A549 (cell line): ENCODE data around the gene MRAP2. TPM values are rescaled to one million over a fixed set of nuclear protein-coding genes. Genes with fewer than 3 reads are reported as not detected.

Source experiments
- ATAC-seq, 2 experiments: fragments of 200-7000 bp in 1 of 2; fragments of >200 bp in 1 of 2; cut with Nextera tagmentation in 1 of 2; cut with Tn5 transposase in 1 of 2; 3 replicates each; pipeline versions ENCODE4 v1.8.0 to v1.9.1; 2018 to 2020; ENCODE audit warnings: mild to moderate bottlenecking in 1 of 2, moderate library complexity in 1 of 2
- CTCF ChIA-PET: fragments of 300-600 bp; sonication (Branson Sonifier 250); formaldehyde crosslinking; extraction: SDS; loops from one replicate; lab custom pipeline; 2021; ENCODE audit warnings: antibody characterized with exemption, inconsistent platforms; lab: Yijun Ruan, JAX
- POLR2A ChIA-PET: fragments of 350-600 bp; formaldehyde crosslinking; extraction: SDS; loops from one replicate; lab custom pipeline; 2021; ENCODE audit warnings: antibody characterized with exemption, inconsistent platforms; lab: Yijun Ruan, JAX
- DNase-seq, 2 experiments: peaks; one replicate each; pipeline versions ENCODE4 v3.0.0 to v3.0.0-alpha.2; 2011 to 2016; ENCODE audit warnings: low read depth in 1 of 2, low spot score in 1 of 2
- FAIRE-seq: peaks from 2 replicates; lab custom pipeline; 2011; peaks lifted over from hg19 to GRCh38; lab: Jason Lieb, UNC
- H3K27ac ChIP-seq, 2 experiments: fragments of >200 bp; sonication (Bioruptor Twin); formaldehyde crosslinking; 3 replicates each; pipeline ENCODE4 v1.5.1; 2016 to 2017
- H3K4me1 ChIP-seq: fragments of >200 bp; sonication (Bioruptor Twin); formaldehyde crosslinking; 3 replicates; pipeline ENCODE4 v1.6.1; 2016
- H3K4me2 ChIP-seq: fragments of >200 bp; sonication (Bioruptor Twin); formaldehyde crosslinking; 3 replicates; pipeline ENCODE4 v1.6.1; 2016
- H3K4me3 ChIP-seq: fragments of >200 bp; sonication (Bioruptor Twin); formaldehyde crosslinking; 3 replicates; pipeline ENCODE4 v1.5.1; 2016
- H3K9me3 ChIP-seq: fragments of >200 bp; sonication (Bioruptor Twin); formaldehyde crosslinking; 3 replicates; pipeline ENCODE4 v1.6.1; 2016
- CBX2 ChIP-seq: fragments of 200-600 bp; sonication (generic); IDR thresholded peaks from 2 replicates; pipeline ENCODE4 v1.6.1; 2016; ENCODE audit warnings: low read depth, mild to moderate bottlenecking, borderline replicate concordance
- CEBPB ChIP-seq, 2 experiments: fragments of >200 bp in 1 of 2; sonication (Bioruptor Twin) in 1 of 2; formaldehyde crosslinking in 1 of 2; IDR thresholded peaks; 2 replicates each; pipeline ENCODE4 v1.6.1; 2012 to 2016
- EHMT2 ChIP-seq: fragments of 200-600 bp; sonication (generic); IDR thresholded peaks from 2 replicates; pipeline ENCODE4 v1.6.1; 2016; ENCODE audit warnings: antibody characterized with exemption, low read depth, mild to moderate bottlenecking, moderate library complexity
- ESRRA ChIP-seq: fragments of 150-350 bp; IDR thresholded peaks from 2 replicates; pipeline ENCODE4 v1.6.1; 2014; ENCODE audit warnings: mild to moderate bottlenecking, low read length, borderline replicate concordance
- FOSL2 ChIP-seq, 2 experiments: fragments of 450-650 bp in 1 of 2; fragments of >200 bp in 1 of 2; sonication (Bioruptor Twin) in 1 of 2; formaldehyde crosslinking; IDR thresholded peaks; 2 replicates each; pipeline versions ENCODE4 v1.5.0 to v1.6.1; 2016 to 2020; ENCODE audit warnings: mild to moderate bottlenecking in 1 of 2, moderate library complexity in 1 of 2
- GATA3 ChIP-seq: IDR thresholded peaks from 2 replicates; pipeline ENCODE4 v1.6.1; 2012; ENCODE audit warnings: borderline replicate concordance
- HEYL ChIP-seq: fragments of 250-450 bp; sonication (Bioruptor Pico); IDR thresholded peaks from 2 replicates; pipeline ENCODE4 v1.8.0; 2021; ENCODE audit warnings: mild to moderate bottlenecking, moderate library complexity
- HOXA7 ChIP-seq: fragments of 250-450 bp; sonication (Bioruptor Pico); IDR thresholded peaks from 2 replicates; pipeline ENCODE4 v1.5.0; 2020; ENCODE audit warnings: mild to moderate bottlenecking, moderate library complexity
- HOXB13 ChIP-seq: fragments of 250-450 bp; sonication (Bioruptor Pico); IDR thresholded peaks from 2 replicates; pipeline ENCODE4 v1.5.0; 2020; ENCODE audit warnings: low read depth, mild to moderate bottlenecking, moderate library complexity
- HOXB5 ChIP-seq: fragments of 250-450 bp; sonication (Bioruptor Pico); IDR thresholded peaks from 2 replicates; pipeline ENCODE4 v1.5.0; 2020; ENCODE audit warnings: mild to moderate bottlenecking, moderate library complexity
- JUN ChIP-seq, 2 experiments: fragments of >200 bp; sonication (Bioruptor Twin); formaldehyde crosslinking; IDR thresholded peaks; 2 replicates in 1 of 2; 3 replicates in 1 of 2; pipeline ENCODE4 v1.6.1; 2016 to 2017
- JUNB ChIP-seq: fragments of >200 bp; sonication (Bioruptor Twin); formaldehyde crosslinking; IDR thresholded peaks from 2 replicates; pipeline ENCODE4 v1.6.1; 2016
- KDM1A ChIP-seq: fragments of 200-600 bp; sonication (generic); IDR thresholded peaks from 2 replicates; pipeline ENCODE4 v1.6.1; 2016; ENCODE audit warnings: low read depth, mild to moderate bottlenecking
- KDM5A ChIP-seq: fragments of 200-600 bp; sonication (generic); IDR thresholded peaks from 2 replicates; pipeline ENCODE4 v1.6.1; 2016; ENCODE audit warnings: antibody characterized with exemption, mild to moderate bottlenecking
- MAFK ChIP-seq: fragments of 450-650 bp; IDR thresholded peaks from 2 replicates; pipeline ENCODE4 v1.6.1; 2014; ENCODE audit not compliant: partially characterized antibody
- NPAS2 ChIP-seq: fragments of 250-450 bp; sonication (Bioruptor Pico); IDR thresholded peaks from 2 replicates; pipeline ENCODE4 v1.8.0; 2022; ENCODE audit warnings: mild to moderate bottlenecking, moderate library complexity, borderline replicate concordance
- PBX3 ChIP-seq: IDR thresholded peaks from 2 replicates; pipeline ENCODE4 v1.6.1; 2012
- PHF8 ChIP-seq: fragments of 200-600 bp; sonication (generic); IDR thresholded peaks from 2 replicates; pipeline ENCODE4 v1.6.1; 2016; ENCODE audit warnings: low read depth, mild to moderate bottlenecking, antibody characterized with exemption, moderate library complexity, borderline replicate concordance
- POLR2A ChIP-seq: IDR thresholded peaks from 2 replicates; pipeline ENCODE4 v1.6.1; 2012; ENCODE audit warnings: mild to moderate bottlenecking, low read length
- REST ChIP-seq: fragments of 200-600 bp; sonication (generic); IDR thresholded peaks from 2 replicates; pipeline ENCODE4 v1.6.1; 2016; ENCODE audit warnings: antibody characterized with exemption, mild to moderate bottlenecking, moderate library complexity
- RNF2 ChIP-seq: fragments of 200-600 bp; sonication (generic); IDR thresholded peaks from 2 replicates; pipeline ENCODE4 v1.6.1; 2016; ENCODE audit warnings: low read depth, mild to moderate bottlenecking, antibody characterized with exemption, moderate library complexity, borderline replicate concordance
- TFCP2L1 ChIP-seq: fragments of 250-450 bp; sonication (Bioruptor Pico); IDR thresholded peaks from 2 replicates; pipeline ENCODE4 v1.5.0; 2021; ENCODE audit warnings: mild to moderate bottlenecking
- TP53 ChIP-seq: fragments of 250-450 bp; sonication (Bioruptor Pico); IDR thresholded peaks from 2 replicates; pipeline ENCODE4 v1.5.0; 2021; ENCODE audit warnings: mild to moderate bottlenecking, moderate library complexity
- USF2 ChIP-seq: fragments of 450-650 bp; IDR thresholded peaks from 2 replicates; pipeline ENCODE4 v1.6.1; 2014; ENCODE audit warnings: antibody characterized with exemption
- ZNF302 ChIP-seq: fragments of 250-450 bp; sonication (Bioruptor Pico); IDR thresholded peaks from 2 replicates; pipeline ENCODE4 v1.9.0; 2021; ENCODE audit warnings: inconsistent platforms, mild to moderate bottlenecking, moderate library complexity
- ZSCAN20 ChIP-seq: fragments of 250-450 bp; sonication (Bioruptor Pico); IDR thresholded peaks from 2 replicates; pipeline ENCODE4 v1.8.0; 2022; ENCODE audit warnings: mild to moderate bottlenecking, moderate library complexity
- WGBS: methylation state at CpG from one replicate; pipeline ENCODE4 v1.1.6; 2017; ENCODE audit errors: missing lambda C conversion rate; 5-methylcytosine and 5-hydroxymethylcytosine counted together
- polyA plus RNA-seq, 4 experiments: library from polyadenylated mRNA; depleted of rRNA in 3 of 4; stranded (reverse); fragments of >200 nt; fragmentation: RNase III in 1 of 4; extraction: RNeasy Plus Mini Kit Qiagen cat#74134 plus additional on column Dnase treatment in 1 of 4; gene quantifications; 2 replicates in 3 of 4; 3 replicates in 1 of 4; pipeline ENCODE4 v1.2.3, GENCODE V29; 2011 to 2017

The MRAP2 gene
- polyA plus RNA-seq, 2 of the 4 experiments (the other 2 are of a cell fraction), result 0.75 to 2.2 TPM

DNA sequence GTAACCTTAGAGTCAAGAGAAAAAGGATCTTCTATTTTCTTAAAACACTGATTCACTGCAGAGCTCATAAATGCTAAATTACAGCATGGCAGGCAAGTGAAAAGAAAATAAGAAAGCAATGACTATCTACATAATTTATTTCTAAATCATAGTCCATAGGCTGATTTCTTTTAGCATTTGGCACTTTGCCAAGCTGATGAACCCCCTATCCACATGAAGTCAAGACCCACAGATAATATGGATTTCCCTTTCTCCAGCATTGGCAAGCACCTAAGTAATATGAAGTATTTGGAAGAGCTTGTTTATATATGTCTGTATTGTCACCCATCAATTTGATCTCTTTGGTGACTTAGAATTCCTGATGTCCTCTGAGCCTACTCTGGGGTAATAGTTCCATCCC is 47.9 kb upstream of the MRAP2 start:
- TF ChIP-seq ZSCAN20 (CRISPR knock-in tag) (no peak), JUN (IDR thresholded peaks at IDR 0.05) (no peak), HEYL (no peak), HOXB5 (CRISPR knock-in tag) (no peak), ESRRA (no peak), PBX3 (no peak), HOXB13 (CRISPR knock-in tag) (no peak), MAFK (no peak), REST (no peak), KDM5A (no peak), HOXA7 (CRISPR knock-in tag) (no peak), TP53 (CRISPR knock-in tag) (no peak)
- peaks cover 2% of the 10 kb centered on the region; the same call in 1 of the 3 replicates for H3K9me3 ChIP-seq
- ChIA-PET POLR2A (no interaction called here), CTCF (no interaction called here)
- H3K4me2 ChIP-seq, result no peak overlapping the region
- H3K4me3 ChIP-seq, result no peak overlapping the region
- DNase-seq (no peak), FAIRE-seq (no peak), ATAC-seq (no peak)
- H3K27ac ChIP-seq, result no peak overlapping the region
- H3K4me1 ChIP-seq, result no peaks in the 10 kb centered on the region

DNA sequence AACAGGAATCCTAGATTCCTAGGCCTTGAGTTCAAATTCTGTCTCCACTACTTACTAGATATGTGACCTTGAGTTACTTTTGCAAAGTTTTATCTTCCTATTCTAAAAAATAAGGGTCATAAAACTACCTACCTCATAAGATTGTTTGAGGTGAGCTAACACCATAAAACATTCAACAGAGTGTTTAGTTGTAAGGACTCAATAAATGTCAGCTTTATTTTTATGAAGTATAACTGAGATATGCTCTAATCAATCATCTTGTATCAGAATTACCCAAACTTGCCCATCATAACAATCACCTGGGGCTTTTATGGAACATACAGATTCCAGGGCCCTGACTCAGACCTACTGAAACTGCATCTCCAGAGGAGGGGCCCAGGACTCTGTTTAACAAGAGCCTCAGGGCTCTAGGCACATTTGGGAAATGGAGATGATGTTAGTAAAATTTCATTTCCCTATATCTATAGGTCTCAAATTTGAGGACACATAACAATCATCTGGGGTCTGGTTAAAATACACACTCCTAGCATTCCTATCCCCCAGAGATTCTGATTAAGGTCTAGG is 35.5 kb upstream of the MRAP2 start:
- TF ChIP-seq CBX2, result no peak
- no peak for TF ChIP-seq TP53 (CRISPR knock-in tag)
- no peak for TF ChIP-seq JUNB
- no peak for TF ChIP-seq JUN (IDR thresholded peaks at IDR 0.05)
- no peak for TF ChIP-seq ESRRA
- no peak for TF ChIP-seq ZNF302 (CRISPR knock-in tag)
- TF ChIP-seq TFCP2L1, result no peak
- TF ChIP-seq KDM5A, result no peak
- no peak for TF ChIP-seq NPAS2
- POLR2A ChIA-PET, result no interaction called here
- FAIRE-seq, result no peak

GRCh38 chr6:84001119-84001518 is 32.5 kb upstream of the MRAP2 start:
- DNase-seq (no peak), ATAC-seq (no peak), FAIRE-seq (no peak)
- POLR2A ChIA-PET, result no interaction called here
- Histone ChIP-seq H3K27ac (no peak overlapping the region), H3K4me2 (no peak overlapping the region), H3K4me3 (no peak overlapping the region), H3K4me1 (no peaks in the 10 kb centered on the region), H3K9me3 (no peaks in the 10 kb centered on the region)
- 65% methylated on average over 3 of the region's 3 CpGs for WGBS
- CTCF ChIA-PET, result no interaction called here
- TF ChIP-seq KDM1A, result no peak
- TF ChIP-seq FOSL2 (IDR thresholded peaks at IDR 0.05), result no peak
- TF ChIP-seq FOSL2 (CRISPR knock-in tag; IDR thresholded peaks at IDR 0.05), result no peak
- no peak for TF ChIP-seq ESRRA
- no peak for TF ChIP-seq REST
- TF ChIP-seq RNF2, result no peak
- TF ChIP-seq ZSCAN20 (CRISPR knock-in tag), result no peak
- TF ChIP-seq POLR2A, result no peak
- TF ChIP-seq USF2, result no peak
- TF ChIP-seq CBX2, result no peak
- TF ChIP-seq GATA3, result no peak
- TF ChIP-seq HOXB5 (CRISPR knock-in tag), result no peak
- no peak for TF ChIP-seq PHF8
- no peak for TF ChIP-seq CEBPB (IDR thresholded peaks at IDR 0.05)
- no peak for TF ChIP-seq JUNB
- TF ChIP-seq EHMT2, result no peak

More for the DNA sequence above, 35.5 kb upstream of the MRAP2 start:
- no peaks in the 10 kb centered on the region for H3K9me3 ChIP-seq
- no peaks in the 10 kb centered on the region for H3K4me1 ChIP-seq
- DNase-seq, result no peak
- no peak overlapping the region for H3K4me3 ChIP-seq
- ATAC-seq, result no peak
- CTCF ChIA-PET, result no interaction called here
- H3K27ac ChIP-seq, result no peak overlapping the region
- H3K4me2 ChIP-seq, result no peak overlapping the region
